Measurements from ENCODE around the gene PLEKHD1.

GRCh38 chr14:69573205-69573830 is 88.8 kb downstream of the PLEKHD1 start:
- TF ChIP-seq, protein P1, sequence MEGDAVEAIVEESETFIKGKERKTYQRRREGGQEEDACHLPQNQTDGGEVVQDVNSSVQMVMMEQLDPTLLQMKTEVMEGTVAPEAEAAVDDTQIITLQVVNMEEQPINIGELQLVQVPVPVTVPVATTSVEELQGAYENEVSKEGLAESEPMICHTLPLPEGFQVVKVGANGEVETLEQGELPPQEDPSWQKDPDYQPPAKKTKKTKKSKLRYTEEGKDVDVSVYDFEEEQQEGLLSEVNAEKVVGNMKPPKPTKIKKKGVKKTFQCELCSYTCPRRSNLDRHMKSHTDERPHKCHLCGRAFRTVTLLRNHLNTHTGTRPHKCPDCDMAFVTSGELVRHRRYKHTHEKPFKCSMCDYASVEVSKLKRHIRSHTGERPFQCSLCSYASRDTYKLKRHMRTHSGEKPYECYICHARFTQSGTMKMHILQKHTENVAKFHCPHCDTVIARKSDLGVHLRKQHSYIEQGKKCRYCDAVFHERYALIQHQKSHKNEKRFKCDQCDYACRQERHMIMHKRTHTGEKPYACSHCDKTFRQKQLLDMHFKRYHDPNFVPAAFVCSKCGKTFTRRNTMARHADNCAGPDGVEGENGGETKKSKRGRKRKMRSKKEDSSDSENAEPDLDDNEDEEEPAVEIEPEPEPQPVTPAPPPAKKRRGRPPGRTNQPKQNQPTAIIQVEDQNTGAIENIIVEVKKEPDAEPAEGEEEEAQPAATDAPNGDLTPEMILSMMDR (conservative IDR thresholded peaks at IDR 0.05 in 1 of 2, IDR thresholded peaks at IDR 0.05 in 1 of 2; ENCODE audit: extremely low read depth in 1 of 2, insufficient read depth in 1 of 2, low read depth in 1 of 2, low read length in 2 of 2): no peak
- TF ChIP-seq EZH2 (IDR thresholded peaks at IDR 0.05; ENCODE audit: borderline replicate concordance, low read length): no peak

Measured in mammary epithelial cell (primary cell).